HEK293 (cell line): ENCODE data around the gene BMP5.

Experiments used
- CTCF ChIA-PET: fragments of 350-600 bp; formaldehyde crosslinking; extraction: SDS; loops from one replicate; lab custom pipeline; 2021; ENCODE audit warnings: antibody characterized with exemption; lab: Yijun Ruan, JAX
- POLR2A ChIA-PET: fragments of 300-600 bp; formaldehyde crosslinking; extraction: SDS; loops from one replicate; lab custom pipeline; 2020; ENCODE audit warnings: antibody characterized with exemption, inconsistent platforms; lab: Yijun Ruan, JAX
- H3K27ac ChIP-seq: fragments of 200-500 bp; sonication (Bioruptor generic); 2 replicates; pipeline ENCODE4 v1.5.1; 2014; ENCODE audit warnings: low read depth, low read length, control low read depth, inconsistent platforms; ENCODE audit errors: extremely low read depth
- H3K36me3 ChIP-seq, 2 experiments: fragments of 200-500 bp in 1 of 2; sonication (Bioruptor generic) in 1 of 2; 1 replicate in 1 of 2; 2 replicates in 1 of 2; pipeline ENCODE4 v1.5.1; 2014 to 2017; ENCODE audit warnings: inconsistent platforms in 2 of 2, low read length in 2 of 2; ENCODE audit not compliant: control insufficient read depth in 2 of 2, insufficient read depth in 1 of 2
- H3K4me1 ChIP-seq: fragments of 200-500 bp; sonication (Bioruptor generic); 2 replicates; pipeline ENCODE4 v1.5.1; 2014; ENCODE audit warnings: mild to moderate bottlenecking, low read length, inconsistent platforms; ENCODE audit not compliant: control insufficient read depth, insufficient read depth
- H3K4me3 ChIP-seq: 2 replicates; pipeline ENCODE4 v1.5.1; 2011; ENCODE audit warnings: low read depth, mild to moderate bottlenecking, control low read depth, low read length, moderate library complexity
- H3K9me3 ChIP-seq: fragments of 200-500 bp; sonication (Bioruptor generic); 2 replicates; pipeline ENCODE4 v1.5.1; 2014; ENCODE audit warnings: low read depth, low read length, inconsistent platforms; ENCODE audit not compliant: control insufficient read depth, insufficient read depth
- GLI4 ChIP-seq: fragments of 450-650 bp; formaldehyde crosslinking; IDR thresholded peaks from 2 replicates; pipeline ENCODE4 v1.5.1; 2016; ENCODE audit warnings: missing biosample characterization, missing genetic modification characterization
- KLF16 ChIP-seq: fragments of 450-650 bp; formaldehyde crosslinking; IDR thresholded peaks from 2 replicates; pipeline ENCODE4 v1.5.1; 2017; ENCODE audit warnings: missing biosample characterization, missing genetic modification characterization
- OVOL3 ChIP-seq: fragments of 450-650 bp; formaldehyde crosslinking; IDR thresholded peaks from 2 replicates; pipeline ENCODE4 v1.5.1; 2016; ENCODE audit warnings: missing biosample characterization, missing genetic modification characterization
- ZBTB17 ChIP-seq: fragments of 450-650 bp; formaldehyde crosslinking; IDR thresholded peaks from 2 replicates; pipeline ENCODE4 v1.5.1; 2016; ENCODE audit warnings: missing biosample characterization, missing genetic modification characterization
- ZNF10 ChIP-seq: fragments of 450-650 bp; formaldehyde crosslinking; IDR thresholded peaks from 2 replicates; pipeline ENCODE4 v1.5.1; 2017; ENCODE audit warnings: missing biosample characterization, missing genetic modification characterization
- ZNF112 ChIP-seq: fragments of 450-650 bp; formaldehyde crosslinking; IDR thresholded peaks from 2 replicates; pipeline ENCODE4 v1.5.0; 2017; ENCODE audit warnings: missing biosample characterization, missing genetic modification characterization
- ZNF184 ChIP-seq: fragments of 450-650 bp; IDR thresholded peaks from 2 replicates; pipeline ENCODE4 v1.5.1; 2018; ENCODE audit warnings: missing biosample characterization, mild to moderate bottlenecking, missing genetic modification characterization
- ZNF2 ChIP-seq: fragments of 450-650 bp; formaldehyde crosslinking; IDR thresholded peaks from 2 replicates; pipeline ENCODE4 v1.5.1; 2016; ENCODE audit warnings: missing biosample characterization, missing genetic modification characterization
- ZNF280D ChIP-seq: fragments of 450-650 bp; formaldehyde crosslinking; IDR thresholded peaks from 2 replicates; pipeline ENCODE4 v1.5.1; 2016; ENCODE audit warnings: missing biosample characterization, missing genetic modification characterization
- ZNF292 ChIP-seq: fragments of 450-650 bp; formaldehyde crosslinking; IDR thresholded peaks from 2 replicates; pipeline ENCODE4 v1.5.1; 2016; ENCODE audit warnings: low read depth, missing biosample characterization, missing genetic modification characterization, borderline replicate concordance
- ZNF341 ChIP-seq: fragments of 450-650 bp; formaldehyde crosslinking; IDR thresholded peaks from 2 replicates; pipeline ENCODE4; 2016; ENCODE audit warnings: low read depth, missing biosample characterization, missing genetic modification characterization
- ZNF366 ChIP-seq: fragments of 450-650 bp; formaldehyde crosslinking; conservative IDR thresholded peaks from 2 replicates; pipeline ENCODE4 v1.5.1; 2016; ENCODE audit warnings: missing biosample characterization, missing genetic modification characterization
- ZNF48 ChIP-seq: fragments of 450-650 bp; formaldehyde crosslinking; IDR thresholded peaks from 2 replicates; pipeline ENCODE4 v1.5.1; 2016; ENCODE audit warnings: missing biosample characterization, missing genetic modification characterization
- ZNF513 ChIP-seq: fragments of 450-650 bp; IDR thresholded peaks from 2 replicates; pipeline ENCODE4 v1.5.1; 2018; ENCODE audit warnings: missing biosample characterization, missing genetic modification characterization
- ZNF521 ChIP-seq: fragments of 450-650 bp; formaldehyde crosslinking; IDR thresholded peaks from 2 replicates; pipeline ENCODE4 v1.5.1; 2017; ENCODE audit warnings: missing biosample characterization, mild to moderate bottlenecking, missing genetic modification characterization
- ZNF544 ChIP-seq: fragments of 450-650 bp; formaldehyde crosslinking; IDR thresholded peaks from 2 replicates; pipeline ENCODE4 v1.5.0; 2017; ENCODE audit warnings: missing biosample characterization, missing genetic modification characterization
- ZNF558 ChIP-seq: fragments of 450-650 bp; formaldehyde crosslinking; IDR thresholded peaks from 2 replicates; pipeline ENCODE4 v1.5.1; 2016; ENCODE audit warnings: missing biosample characterization, missing genetic modification characterization
- ZNF707 ChIP-seq: fragments of 450-650 bp; formaldehyde crosslinking; IDR thresholded peaks from 2 replicates; pipeline ENCODE4 v1.5.1; 2016; ENCODE audit warnings: missing biosample characterization, missing genetic modification characterization
- ZNF837 ChIP-seq: fragments of 450-650 bp; formaldehyde crosslinking; IDR thresholded peaks from 2 replicates; pipeline ENCODE4 v1.5.1; 2016; ENCODE audit warnings: missing biosample characterization, missing genetic modification characterization
- TF ChIP-seq, protein P1 (sequence below): fragments of 450-650 bp; formaldehyde crosslinking; IDR thresholded peaks from 2 replicates; pipeline ENCODE4 v1.5.1; 2016; ENCODE audit warnings: missing biosample characterization, missing genetic modification characterization
- TF ChIP-seq, protein P2 (sequence below): fragments of 450-650 bp; formaldehyde crosslinking; IDR thresholded peaks from 2 replicates; pipeline ENCODE4 v1.5.1; 2017; ENCODE audit warnings: missing biosample characterization, missing genetic modification characterization
- TF ChIP-seq, protein P3 (sequence below): fragments of 450-650 bp; formaldehyde crosslinking; IDR thresholded peaks from 2 replicates; pipeline ENCODE4 v1.5.1; 2017; ENCODE audit warnings: missing biosample characterization, missing genetic modification characterization
- TF ChIP-seq, protein P4 (sequence below): fragments of 450-650 bp; formaldehyde crosslinking; IDR thresholded peaks from 2 replicates; pipeline ENCODE4 v1.5.1; 2016; ENCODE audit warnings: missing biosample characterization, missing genetic modification characterization

Gene BMP5

GRCh38 chr6:55820696-55821095 lies 54.7 kb downstream of the BMP5 start:
- ChIA-PET CTCF (interaction anchor here (1.8 kb wide), 1 partner anchor 10 kb away, joined by 4 read pairs; no protein-coding TSS in a partner anchor), POLR2A (no interaction called here)
- no peaks in the 10 kb centered on the region for H3K36me3 ChIP-seq
- H3K4me3 ChIP-seq, result no peak overlapping the region
- TF ChIP-seq ZNF341 (tag by site-specific recombination), result no peak
- TF ChIP-seq GLI4, result no peak
- TF ChIP-seq ZNF280D (tag by site-specific recombination), result no peak
- TF ChIP-seq OVOL3 (tag by site-specific recombination), result no peak
- TF ChIP-seq ZNF48 (tag by site-specific recombination), result no peak
- TF ChIP-seq, protein P1, sequence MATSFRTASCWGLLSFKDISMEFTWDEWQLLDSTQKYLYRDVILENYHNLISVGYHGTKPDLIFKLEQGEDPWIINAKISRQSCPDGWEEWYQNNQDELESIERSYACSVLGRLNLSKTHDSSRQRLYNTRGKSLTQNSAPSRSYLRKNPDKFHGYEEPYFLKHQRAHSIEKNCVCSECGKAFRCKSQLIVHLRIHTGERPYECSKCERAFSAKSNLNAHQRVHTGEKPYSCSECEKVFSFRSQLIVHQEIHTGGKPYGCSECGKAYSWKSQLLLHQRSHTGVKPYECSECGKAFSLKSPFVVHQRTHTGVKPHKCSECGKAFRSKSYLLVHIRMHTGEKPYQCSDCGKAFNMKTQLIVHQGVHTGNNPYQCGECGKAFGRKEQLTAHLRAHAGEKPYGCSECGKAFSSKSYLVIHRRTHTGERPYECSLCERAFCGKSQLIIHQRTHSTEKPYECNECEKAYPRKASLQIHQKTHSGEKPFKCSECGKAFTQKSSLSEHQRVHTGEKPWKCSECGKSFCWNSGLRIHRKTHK (tag by site-specific recombination), result no peak
- TF ChIP-seq ZNF366 (tag by site-specific recombination), result no peak
- TF ChIP-seq, protein P2, sequence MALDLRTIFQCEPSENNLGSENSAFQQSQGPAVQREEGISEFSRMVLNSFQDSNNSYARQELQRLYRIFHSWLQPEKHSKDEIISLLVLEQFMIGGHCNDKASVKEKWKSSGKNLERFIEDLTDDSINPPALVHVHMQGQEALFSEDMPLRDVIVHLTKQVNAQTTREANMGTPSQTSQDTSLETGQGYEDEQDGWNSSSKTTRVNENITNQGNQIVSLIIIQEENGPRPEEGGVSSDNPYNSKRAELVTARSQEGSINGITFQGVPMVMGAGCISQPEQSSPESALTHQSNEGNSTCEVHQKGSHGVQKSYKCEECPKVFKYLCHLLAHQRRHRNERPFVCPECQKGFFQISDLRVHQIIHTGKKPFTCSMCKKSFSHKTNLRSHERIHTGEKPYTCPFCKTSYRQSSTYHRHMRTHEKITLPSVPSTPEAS (tag by site-specific recombination), result no peak
- no peak for TF ChIP-seq ZNF292 (tag by site-specific recombination)
- no peak for TF ChIP-seq ZNF2 (tag by site-specific recombination)
- no peak for TF ChIP-seq ZNF10 (tag by site-specific recombination)
- no peak for TF ChIP-seq ZBTB17
- no peak for TF ChIP-seq ZNF112 (tag by site-specific recombination)
- no peak for TF ChIP-seq ZNF521 (tag by site-specific recombination)
- TF ChIP-seq, protein P3, sequence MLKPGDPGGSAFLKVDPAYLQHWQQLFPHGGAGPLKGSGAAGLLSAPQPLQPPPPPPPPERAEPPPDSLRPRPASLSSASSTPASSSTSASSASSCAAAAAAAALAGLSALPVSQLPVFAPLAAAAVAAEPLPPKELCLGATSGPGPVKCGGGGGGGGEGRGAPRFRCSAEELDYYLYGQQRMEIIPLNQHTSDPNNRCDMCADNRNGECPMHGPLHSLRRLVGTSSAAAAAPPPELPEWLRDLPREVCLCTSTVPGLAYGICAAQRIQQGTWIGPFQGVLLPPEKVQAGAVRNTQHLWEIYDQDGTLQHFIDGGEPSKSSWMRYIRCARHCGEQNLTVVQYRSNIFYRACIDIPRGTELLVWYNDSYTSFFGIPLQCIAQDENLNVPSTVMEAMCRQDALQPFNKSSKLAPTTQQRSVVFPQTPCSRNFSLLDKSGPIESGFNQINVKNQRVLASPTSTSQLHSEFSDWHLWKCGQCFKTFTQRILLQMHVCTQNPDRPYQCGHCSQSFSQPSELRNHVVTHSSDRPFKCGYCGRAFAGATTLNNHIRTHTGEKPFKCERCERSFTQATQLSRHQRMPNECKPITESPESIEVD (tag by site-specific recombination), result no peak
- no peak for TF ChIP-seq ZNF184 (tag by site-specific recombination)
- no peak for TF ChIP-seq ZNF513 (tag by site-specific recombination)
- TF ChIP-seq, all 188 proteins: peak for 0
- Histone ChIP-seq H3K4me1 (peaks cover 8% of the 10 kb centered on the region; the same call in 1 of the 2 replicates), H3K27ac (no peak overlapping the region), H3K9me3 (no peaks in the 10 kb centered on the region)

GRCh38 chr6:55819811-55820210 lies 55.6 kb downstream of the BMP5 start:
- Histone ChIP-seq H3K27ac (no peak overlapping the region), H3K9me3 (no peaks in the 10 kb centered on the region), H3K4me3 (no peak overlapping the region), H3K36me3 (no peaks in the 10 kb centered on the region), H3K4me1 (peaks cover 5% of the 10 kb centered on the region; the same call in 1 of the 2 replicates)
- ChIA-PET CTCF (interaction anchor here (1.8 kb wide), 1 partner anchor 9 kb away, joined by 4 read pairs; no protein-coding TSS in a partner anchor), POLR2A (no interaction called here)
- TF ChIP-seq ZNF558, result no peak
- TF ChIP-seq KLF16 (tag by site-specific recombination), result no peak
- no peak for TF ChIP-seq ZNF544 (tag by site-specific recombination)
- TF ChIP-seq, protein P4, sequence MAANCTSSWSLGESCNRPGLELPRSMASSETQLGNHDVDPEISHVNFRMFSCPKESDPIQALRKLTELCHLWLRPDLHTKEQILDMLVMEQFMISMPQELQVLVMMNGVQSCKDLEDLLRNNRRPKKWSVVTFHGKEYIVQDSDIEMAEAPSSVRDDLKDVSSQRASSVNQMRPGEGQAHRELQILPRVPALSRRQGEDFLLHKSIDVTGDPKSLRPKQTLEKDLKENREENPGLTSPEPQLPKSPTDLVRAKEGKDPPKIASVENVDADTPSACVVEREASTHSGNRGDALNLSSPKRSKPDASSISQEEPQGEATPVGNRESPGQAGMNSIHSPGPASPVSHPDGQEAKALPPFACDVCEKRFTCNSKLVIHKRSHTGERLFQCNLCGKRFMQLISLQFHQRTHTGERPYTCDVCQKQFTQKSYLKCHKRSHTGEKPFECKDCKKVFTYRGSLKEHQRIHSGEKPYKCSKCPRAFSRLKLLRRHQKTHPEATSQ, result no peak
- TF ChIP-seq ZNF707 (tag by site-specific recombination), result no peak
- no peak for TF ChIP-seq ZNF837 (tag by site-specific recombination)
